Psoas muscle (tissue), 8 donors: Measurements from ENCODE around the gene FMN2. TPM values are rescaled to one million over a fixed set of nuclear protein-coding genes. Genes with fewer than 3 reads are reported as not detected.

Experiments
- ATAC-seq, 4 donors: fragments of 200-7000 bp; cut with Tn5 transposase; one replicate each; pipeline ENCODE4 v1.9.1; 2020; ENCODE audit warnings: moderate library complexity in 3 of 4, mild to moderate bottlenecking in 2 of 4
- DNase-seq, 2 donors: peaks; one replicate each; pipeline ENCODE4 v3.0.0-alpha.2; 2020
- H3K27ac ChIP-seq: fragments of 200-600 bp; one replicate; pipeline ENCODE4 v1.8.0; 2022
- H3K27me3 ChIP-seq, 3 donors: fragments of 200-600 bp in 1 of 3; one replicate each; pipeline versions ENCODE4 v1.6.1 to v1.8.0; 2013 to 2022; ENCODE audit warnings: low read length in 2 of 3, mild to moderate bottlenecking in 2 of 3, moderate library complexity in 1 of 3; ENCODE audit not compliant: insufficient read depth in 3 of 3
- H3K36me3 ChIP-seq, 2 donors: fragments of 200-600 bp in 1 of 2; one replicate each; pipeline versions ENCODE4 v1.6.1 to v1.8.0; 2013 to 2022; ENCODE audit warnings: low read depth in 1 of 2, mild to moderate bottlenecking in 1 of 2, moderate library complexity in 1 of 2; ENCODE audit not compliant: insufficient read depth in 1 of 2
- H3K4me1 ChIP-seq: fragments of 200-600 bp; one replicate; pipeline ENCODE4 v1.8.0; 2022
- H3K4me3 ChIP-seq: fragments of 200-600 bp; one replicate; pipeline ENCODE4 v1.8.0; 2022; ENCODE audit warnings: mild to moderate bottlenecking
- H3K9me3 ChIP-seq: fragments of 200-600 bp; one replicate; pipeline ENCODE4 v1.8.0; 2022
- WGBS, 3 donors: extraction: QIAGEN DNeasy Blood & Tissue Kit; methylation state at CpG; one replicate each; pipeline versions ENCODE4 v1.1.6 to v1.1.7; 2013; 5-methylcytosine and 5-hydroxymethylcytosine counted together
- intact Hi-C, 2 donors: fragments of 100-400 bp; cut with DNase I; formaldehyde crosslinking; loops; one replicate each; pipeline versions ENCODE4 v1.11.0 to v1.14.2; 2022
- polyA plus RNA-seq, 3 donors: library from polyadenylated mRNA; stranded (reverse); fragments of 200-250 nt; gene quantifications; one replicate each; pipeline ENCODE4 v1.2.3, GENCODE V29; 2013
- total RNA-seq, 4 donors: library from RNA; stranded (reverse); fragmentation: NEBNext Ultra II Directional in 2 of 4; extraction: Animal tissue kit (Norgen Biotek cat#: 25700) in 2 of 4; gene quantifications; one replicate each; pipeline versions ENCODE4 v1.2.1 to v1.2.4, GENCODE V29; 2021 to 2023
- TF ChIP-seq, protein P1 (sequence below): fragments of 200-600 bp; IDR thresholded peaks from one replicate; pipeline ENCODE4 v1.8.0; 2022; ENCODE audit warnings: antibody characterized with exemption
- donor health status: healthy with polysubstance abuse.
- donor health status: DM: no; HTN: no; CAD: no; lungs with moderate emphysema.
- donor health status: Bipolar disorder and iron deficiency.
- donor health status: healthy.
- donor health status: DM: yes; HTN: yes; CAD: no.
- donor health status: DM: no; HTN: no; CAD: no.
- donor health status: DM: no; HTN: no; CAD: no.
- donor health status: DM: yes; HTN: yes; CAD: no.

Gene FMN2
- total and polyA plus RNA-seq, 7 donors = 0.15 to 1.1 (median 0.52) TPM; not detected in 2

DNA sequence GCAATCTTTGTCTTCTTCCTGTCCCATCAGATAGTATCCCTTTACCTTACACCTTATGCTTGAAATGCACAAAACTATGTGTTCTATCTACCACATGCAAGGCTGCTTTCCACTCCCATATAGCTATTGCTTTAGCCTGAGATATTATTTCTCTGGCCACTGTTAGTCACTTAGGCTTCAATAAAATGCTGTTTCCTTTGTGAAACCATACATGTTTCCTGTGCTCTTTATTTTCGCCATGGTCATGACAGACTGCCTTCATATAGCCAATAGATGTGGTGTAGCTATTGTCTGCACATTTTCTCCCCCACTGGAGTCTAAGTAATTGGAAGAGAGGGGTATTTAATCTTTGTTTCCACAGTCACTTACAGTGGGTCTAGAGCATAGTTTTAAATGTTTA, 411.9 kb downstream of the FMN2 start:
- TF ChIP-seq, protein P1, sequence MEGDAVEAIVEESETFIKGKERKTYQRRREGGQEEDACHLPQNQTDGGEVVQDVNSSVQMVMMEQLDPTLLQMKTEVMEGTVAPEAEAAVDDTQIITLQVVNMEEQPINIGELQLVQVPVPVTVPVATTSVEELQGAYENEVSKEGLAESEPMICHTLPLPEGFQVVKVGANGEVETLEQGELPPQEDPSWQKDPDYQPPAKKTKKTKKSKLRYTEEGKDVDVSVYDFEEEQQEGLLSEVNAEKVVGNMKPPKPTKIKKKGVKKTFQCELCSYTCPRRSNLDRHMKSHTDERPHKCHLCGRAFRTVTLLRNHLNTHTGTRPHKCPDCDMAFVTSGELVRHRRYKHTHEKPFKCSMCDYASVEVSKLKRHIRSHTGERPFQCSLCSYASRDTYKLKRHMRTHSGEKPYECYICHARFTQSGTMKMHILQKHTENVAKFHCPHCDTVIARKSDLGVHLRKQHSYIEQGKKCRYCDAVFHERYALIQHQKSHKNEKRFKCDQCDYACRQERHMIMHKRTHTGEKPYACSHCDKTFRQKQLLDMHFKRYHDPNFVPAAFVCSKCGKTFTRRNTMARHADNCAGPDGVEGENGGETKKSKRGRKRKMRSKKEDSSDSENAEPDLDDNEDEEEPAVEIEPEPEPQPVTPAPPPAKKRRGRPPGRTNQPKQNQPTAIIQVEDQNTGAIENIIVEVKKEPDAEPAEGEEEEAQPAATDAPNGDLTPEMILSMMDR = no peak
- H3K36me3 ChIP-seq = no peaks in the 10 kb centered on the region
- WGBS, 3 donors = 40 to 44% (median 40%) methylated on average over 1 of the region's 1 CpG
- no peaks in the 10 kb centered on the region for H3K4me1 ChIP-seq
- H3K27me3 ChIP-seq = peaks cover 0 to 2% (median 0%) of the 10 kb centered on the region in 3 donors
- intact Hi-C loops = no loop called here
- no peak overlapping the region for H3K4me3 ChIP-seq
- H3K9me3 ChIP-seq = no peaks in the 10 kb centered on the region
- ATAC-seq = no peak
- H3K27ac ChIP-seq = no peak overlapping the region
- no peak for DNase-seq

DNA sequence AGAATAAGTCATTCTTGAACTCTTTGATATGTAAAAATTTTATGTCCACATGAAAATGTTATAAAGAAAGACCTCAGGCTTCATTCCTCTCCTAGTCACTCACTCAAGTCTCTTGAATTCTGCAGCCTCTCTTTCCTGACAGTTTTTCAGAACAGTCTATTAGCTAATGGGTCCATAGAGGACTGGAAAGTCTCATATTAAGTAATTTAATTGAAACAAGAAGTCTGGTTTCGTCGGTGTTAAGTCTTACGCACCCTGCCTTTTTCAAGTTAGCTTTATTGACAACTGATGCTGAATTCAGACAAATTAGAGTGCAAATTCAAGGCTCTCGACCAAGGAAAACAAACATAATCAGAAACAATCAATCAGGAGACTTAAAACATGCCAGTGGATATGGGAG, 414.5 kb downstream of the FMN2 start:
- no peak for ATAC-seq
- Histone ChIP-seq H3K27me3 (peaks cover 0 to 2% (median 0%) of the 10 kb centered on the region in 3 donors), H3K9me3 (no peaks in the 10 kb centered on the region), H3K4me3 (no peak overlapping the region), H3K4me1 (no peaks in the 10 kb centered on the region), H3K36me3 (no peaks in the 10 kb centered on the region), H3K27ac (no peak overlapping the region)
- 76 to 80% (median 78%) methylated on average over 4 of the region's 4 CpGs for WGBS, 3 donors
- TF ChIP-seq, protein P1 = no peak
- intact Hi-C loops = no loop called here
- DNase-seq = no peak

GRCh38 chr1:240508201-240508600, 416.5 kb downstream of the FMN2 start:
- TF ChIP-seq, protein P1 = no peak
- no peak for DNase-seq
- no peak for ATAC-seq
- Histone ChIP-seq H3K9me3 (no peaks in the 10 kb centered on the region), H3K36me3 (no peaks in the 10 kb centered on the region), H3K27me3 (peaks cover 0 to 2% (median 0%) of the 10 kb centered on the region in 3 donors), H3K4me3 (no peak overlapping the region), H3K27ac (no peak overlapping the region), H3K4me1 (no peaks in the 10 kb centered on the region)
- WGBS, 3 donors = 31 to 44% (median 34%) methylated on average over 3 of the region's 3 CpGs
- intact Hi-C loops = no loop called here

DNA sequence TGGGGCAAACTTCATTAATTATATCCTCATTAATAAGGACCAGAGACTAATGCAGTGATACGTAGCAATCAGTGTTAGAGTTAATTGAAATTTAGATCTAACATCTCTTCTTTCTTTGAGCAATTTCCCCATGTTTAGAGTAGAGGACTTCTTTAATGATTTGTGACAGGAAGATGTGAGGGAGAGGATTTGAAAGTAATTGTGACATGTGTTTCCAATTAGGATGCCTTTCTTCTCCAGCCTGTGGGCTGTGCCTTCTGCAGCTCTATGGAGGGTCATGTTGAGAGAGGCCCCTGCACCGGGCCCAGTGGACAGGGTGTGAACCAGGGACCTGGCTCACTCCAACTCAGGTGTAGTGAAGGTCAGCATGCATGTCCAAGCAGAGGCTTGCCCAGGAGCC, 417.3 kb downstream of the FMN2 start:
- Histone ChIP-seq H3K9me3 (no peaks in the 10 kb centered on the region), H3K27ac (no peak overlapping the region), H3K4me1 (no peaks in the 10 kb centered on the region), H3K27me3 (peaks cover 0 to 2% (median 0%) of the 10 kb centered on the region in 3 donors), H3K36me3 (no peaks in the 10 kb centered on the region), H3K4me3 (no peak overlapping the region)
- intact Hi-C loops = no loop called here
- 55 to 70% (median 59%) methylated on average over 2 of the region's 2 CpGs for WGBS, 3 donors
- TF ChIP-seq, protein P1 = no peak
- DNase-seq (no peak), ATAC-seq (no peak)

- intact Hi-C loops = no loop called here
- Histone ChIP-seq H3K36me3 (no peaks in the 10 kb centered on the region), H3K9me3 (no peaks in the 10 kb centered on the region), H3K27me3 (no peaks in the 10 kb centered on the region), H3K4me1 (no peaks in the 10 kb centered on the region), H3K4me3 (no peak overlapping the region), H3K27ac (no peak overlapping the region)
- TF ChIP-seq, protein P1 = no peak
- ATAC-seq (no peak), DNase-seq (no peak)
Observed at GRCh38 chr1:240511789-240512188, 420.1 kb downstream of the FMN2 start.
